ENCODE results near the gene NME3.

The NME3 gene

GRCh38 chr16:1789643-1790045, 18.3 kb upstream of the NME3 start:
- H3K4me3 ChIP-seq (ENCODE audit: low read depth, low read length), result no peak overlapping the region
- no peak for TF ChIP-seq CTCF (IDR thresholded peaks at IDR 0.05; ENCODE audit: insufficient read depth, low read depth, low read length, missing control alignments)
- no peak for DNase-seq (ENCODE audit: low read depth)

- no peak for TF ChIP-seq CTCF (IDR thresholded peaks at IDR 0.05; ENCODE audit: insufficient read depth, low read depth, low read length, missing control alignments)
- no peak for DNase-seq (ENCODE audit: low read depth)
- no peak overlapping the region for H3K4me3 ChIP-seq (ENCODE audit: low read depth, low read length)
Observed at GRCh38 chr16:1788708-1789100, 17.4 kb upstream of the NME3 start.

GRCh38 chr16:1788095-1788707, 16.9 kb upstream of the NME3 start:
- H3K4me3 ChIP-seq (ENCODE audit: low read depth, low read length), result no peak overlapping the region
- no peak for TF ChIP-seq CTCF (IDR thresholded peaks at IDR 0.05; ENCODE audit: insufficient read depth, low read depth, low read length, missing control alignments)
- DNase-seq (ENCODE audit: low read depth), result no peak

- no peak for DNase-seq (ENCODE audit: low read depth)
- TF ChIP-seq CTCF (IDR thresholded peaks at IDR 0.05; ENCODE audit: insufficient read depth, low read depth, low read length, missing control alignments), result no peak
- H3K4me3 ChIP-seq (ENCODE audit: low read depth, low read length), result no peak overlapping the region
Observed at GRCh38 chr16:1787322-1788094, 16.2 kb upstream of the NME3 start.

GRCh38 chr16:1787056-1787321, 15.6 kb upstream of the NME3 start:
- no peak for DNase-seq (ENCODE audit: low read depth)
- TF ChIP-seq CTCF (IDR thresholded peaks at IDR 0.05; ENCODE audit: insufficient read depth, low read depth, low read length, missing control alignments), result no peak
- no peak overlapping the region for H3K4me3 ChIP-seq (ENCODE audit: low read depth, low read length)

- no peak for TF ChIP-seq CTCF (IDR thresholded peaks at IDR 0.05; ENCODE audit: insufficient read depth, low read depth, low read length, missing control alignments)
- no peak overlapping the region for H3K4me3 ChIP-seq (ENCODE audit: low read depth, low read length)
- no peak for DNase-seq (ENCODE audit: low read depth)
Observed at GRCh38 chr16:1786242-1787055, 15.1 kb upstream of the NME3 start.

All from GM12865 (cell line).